GM23338 (cell line): ENCODE data around the gene TPR.

ENCODE experiments used
- CREB1 ChIP-seq: fragments of 250-450 bp; sonication (Bioruptor Pico); IDR thresholded peaks from 2 replicates; pipeline ENCODE4 v1.5.0; 2020; ENCODE audit warnings: low read depth, mild to moderate bottlenecking, moderate library complexity
- ETS1 ChIP-seq: IDR thresholded peaks from 2 replicates; pipeline ENCODE4 v1.6.1; 2016; ENCODE audit warnings: antibody characterized with exemption
- EZH2 ChIP-seq: fragments of 200-600 bp; sonication (generic); IDR thresholded peaks from one replicate; pipeline ENCODE4 v1.8.0; 2017; ENCODE audit warnings: antibody characterized with exemption, mild to moderate bottlenecking, low read depth; ENCODE audit not compliant: unreplicated experiment
- EZH2phosphoT487 ChIP-seq: fragments of 200-600 bp; sonication (generic); IDR thresholded peaks from one replicate; pipeline ENCODE4 v1.8.1; 2018; ENCODE audit warnings: antibody characterized with exemption; ENCODE audit not compliant: unreplicated experiment
- POLR2AphosphoS5 ChIP-seq: IDR thresholded peaks from 2 replicates; pipeline ENCODE4 v1.6.1; 2016; ENCODE audit warnings: antibody characterized with exemption, low read depth
- STAT1 ChIP-seq: IDR thresholded peaks from one replicate; pipeline ENCODE4 v1.6.1; 2016; ENCODE audit warnings: antibody characterized with exemption; ENCODE audit not compliant: unreplicated experiment
- ZNF114 ChIP-seq: fragments of 250-450 bp; sonication (Bioruptor Pico); IDR thresholded peaks from 2 replicates; pipeline ENCODE4 v1.5.0; 2020; ENCODE audit warnings: mild to moderate bottlenecking, moderate library complexity
- TF ChIP-seq, protein P1 (sequence below), 2 experiments: fragments of 200-600 bp in 1 of 2; sonication (generic) in 1 of 2; conservative IDR thresholded peaks; 2 replicates each; pipeline versions ENCODE4 v1.5.1 to v1.6.1; 2016 to 2017; ENCODE audit warnings: antibody characterized with exemption in 2 of 2, low read depth in 2 of 2, mild to moderate bottlenecking in 2 of 2, moderate library complexity in 1 of 2
- TF ChIP-seq, protein P2 (sequence below): IDR thresholded peaks from one replicate; pipeline ENCODE4 v1.6.1; 2018; ENCODE audit warnings: antibody characterized with exemption; ENCODE audit not compliant: unreplicated experiment
- TF ChIP-seq, protein P3 (sequence below): fragments of 250-450 bp; sonication (Bioruptor Pico); IDR thresholded peaks from 2 replicates; pipeline ENCODE4 v1.5.0; 2020; ENCODE audit warnings: mild to moderate bottlenecking, moderate library complexity

GRCh38 chr1:186308264-186309060 is 66.6 kb downstream of the TPR start:
- TF ChIP-seq, protein P1, sequence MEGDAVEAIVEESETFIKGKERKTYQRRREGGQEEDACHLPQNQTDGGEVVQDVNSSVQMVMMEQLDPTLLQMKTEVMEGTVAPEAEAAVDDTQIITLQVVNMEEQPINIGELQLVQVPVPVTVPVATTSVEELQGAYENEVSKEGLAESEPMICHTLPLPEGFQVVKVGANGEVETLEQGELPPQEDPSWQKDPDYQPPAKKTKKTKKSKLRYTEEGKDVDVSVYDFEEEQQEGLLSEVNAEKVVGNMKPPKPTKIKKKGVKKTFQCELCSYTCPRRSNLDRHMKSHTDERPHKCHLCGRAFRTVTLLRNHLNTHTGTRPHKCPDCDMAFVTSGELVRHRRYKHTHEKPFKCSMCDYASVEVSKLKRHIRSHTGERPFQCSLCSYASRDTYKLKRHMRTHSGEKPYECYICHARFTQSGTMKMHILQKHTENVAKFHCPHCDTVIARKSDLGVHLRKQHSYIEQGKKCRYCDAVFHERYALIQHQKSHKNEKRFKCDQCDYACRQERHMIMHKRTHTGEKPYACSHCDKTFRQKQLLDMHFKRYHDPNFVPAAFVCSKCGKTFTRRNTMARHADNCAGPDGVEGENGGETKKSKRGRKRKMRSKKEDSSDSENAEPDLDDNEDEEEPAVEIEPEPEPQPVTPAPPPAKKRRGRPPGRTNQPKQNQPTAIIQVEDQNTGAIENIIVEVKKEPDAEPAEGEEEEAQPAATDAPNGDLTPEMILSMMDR (conservative IDR thresholded peaks at IDR 0.05; ENCODE audit: low read depth in 2 of 2): no peak
- TF ChIP-seq ZNF114 (no peak), CREB1 (no peak), EZH2 (no peak), POLR2AphosphoS5 (no peak), EZH2phosphoT487 (no peak), ETS1 (no peak), STAT1 (no peak)
- TF ChIP-seq, protein P2, sequence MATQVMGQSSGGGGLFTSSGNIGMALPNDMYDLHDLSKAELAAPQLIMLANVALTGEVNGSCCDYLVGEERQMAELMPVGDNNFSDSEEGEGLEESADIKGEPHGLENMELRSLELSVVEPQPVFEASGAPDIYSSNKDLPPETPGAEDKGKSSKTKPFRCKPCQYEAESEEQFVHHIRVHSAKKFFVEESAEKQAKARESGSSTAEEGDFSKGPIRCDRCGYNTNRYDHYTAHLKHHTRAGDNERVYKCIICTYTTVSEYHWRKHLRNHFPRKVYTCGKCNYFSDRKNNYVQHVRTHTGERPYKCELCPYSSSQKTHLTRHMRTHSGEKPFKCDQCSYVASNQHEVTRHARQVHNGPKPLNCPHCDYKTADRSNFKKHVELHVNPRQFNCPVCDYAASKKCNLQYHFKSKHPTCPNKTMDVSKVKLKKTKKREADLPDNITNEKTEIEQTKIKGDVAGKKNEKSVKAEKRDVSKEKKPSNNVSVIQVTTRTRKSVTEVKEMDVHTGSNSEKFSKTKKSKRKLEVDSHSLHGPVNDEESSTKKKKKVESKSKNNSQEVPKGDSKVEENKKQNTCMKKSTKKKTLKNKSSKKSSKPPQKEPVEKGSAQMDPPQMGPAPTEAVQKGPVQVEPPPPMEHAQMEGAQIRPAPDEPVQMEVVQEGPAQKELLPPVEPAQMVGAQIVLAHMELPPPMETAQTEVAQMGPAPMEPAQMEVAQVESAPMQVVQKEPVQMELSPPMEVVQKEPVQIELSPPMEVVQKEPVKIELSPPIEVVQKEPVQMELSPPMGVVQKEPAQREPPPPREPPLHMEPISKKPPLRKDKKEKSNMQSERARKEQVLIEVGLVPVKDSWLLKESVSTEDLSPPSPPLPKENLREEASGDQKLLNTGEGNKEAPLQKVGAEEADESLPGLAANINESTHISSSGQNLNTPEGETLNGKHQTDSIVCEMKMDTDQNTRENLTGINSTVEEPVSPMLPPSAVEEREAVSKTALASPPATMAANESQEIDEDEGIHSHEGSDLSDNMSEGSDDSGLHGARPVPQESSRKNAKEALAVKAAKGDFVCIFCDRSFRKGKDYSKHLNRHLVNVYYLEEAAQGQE: no peak
- TF ChIP-seq, protein P3, sequence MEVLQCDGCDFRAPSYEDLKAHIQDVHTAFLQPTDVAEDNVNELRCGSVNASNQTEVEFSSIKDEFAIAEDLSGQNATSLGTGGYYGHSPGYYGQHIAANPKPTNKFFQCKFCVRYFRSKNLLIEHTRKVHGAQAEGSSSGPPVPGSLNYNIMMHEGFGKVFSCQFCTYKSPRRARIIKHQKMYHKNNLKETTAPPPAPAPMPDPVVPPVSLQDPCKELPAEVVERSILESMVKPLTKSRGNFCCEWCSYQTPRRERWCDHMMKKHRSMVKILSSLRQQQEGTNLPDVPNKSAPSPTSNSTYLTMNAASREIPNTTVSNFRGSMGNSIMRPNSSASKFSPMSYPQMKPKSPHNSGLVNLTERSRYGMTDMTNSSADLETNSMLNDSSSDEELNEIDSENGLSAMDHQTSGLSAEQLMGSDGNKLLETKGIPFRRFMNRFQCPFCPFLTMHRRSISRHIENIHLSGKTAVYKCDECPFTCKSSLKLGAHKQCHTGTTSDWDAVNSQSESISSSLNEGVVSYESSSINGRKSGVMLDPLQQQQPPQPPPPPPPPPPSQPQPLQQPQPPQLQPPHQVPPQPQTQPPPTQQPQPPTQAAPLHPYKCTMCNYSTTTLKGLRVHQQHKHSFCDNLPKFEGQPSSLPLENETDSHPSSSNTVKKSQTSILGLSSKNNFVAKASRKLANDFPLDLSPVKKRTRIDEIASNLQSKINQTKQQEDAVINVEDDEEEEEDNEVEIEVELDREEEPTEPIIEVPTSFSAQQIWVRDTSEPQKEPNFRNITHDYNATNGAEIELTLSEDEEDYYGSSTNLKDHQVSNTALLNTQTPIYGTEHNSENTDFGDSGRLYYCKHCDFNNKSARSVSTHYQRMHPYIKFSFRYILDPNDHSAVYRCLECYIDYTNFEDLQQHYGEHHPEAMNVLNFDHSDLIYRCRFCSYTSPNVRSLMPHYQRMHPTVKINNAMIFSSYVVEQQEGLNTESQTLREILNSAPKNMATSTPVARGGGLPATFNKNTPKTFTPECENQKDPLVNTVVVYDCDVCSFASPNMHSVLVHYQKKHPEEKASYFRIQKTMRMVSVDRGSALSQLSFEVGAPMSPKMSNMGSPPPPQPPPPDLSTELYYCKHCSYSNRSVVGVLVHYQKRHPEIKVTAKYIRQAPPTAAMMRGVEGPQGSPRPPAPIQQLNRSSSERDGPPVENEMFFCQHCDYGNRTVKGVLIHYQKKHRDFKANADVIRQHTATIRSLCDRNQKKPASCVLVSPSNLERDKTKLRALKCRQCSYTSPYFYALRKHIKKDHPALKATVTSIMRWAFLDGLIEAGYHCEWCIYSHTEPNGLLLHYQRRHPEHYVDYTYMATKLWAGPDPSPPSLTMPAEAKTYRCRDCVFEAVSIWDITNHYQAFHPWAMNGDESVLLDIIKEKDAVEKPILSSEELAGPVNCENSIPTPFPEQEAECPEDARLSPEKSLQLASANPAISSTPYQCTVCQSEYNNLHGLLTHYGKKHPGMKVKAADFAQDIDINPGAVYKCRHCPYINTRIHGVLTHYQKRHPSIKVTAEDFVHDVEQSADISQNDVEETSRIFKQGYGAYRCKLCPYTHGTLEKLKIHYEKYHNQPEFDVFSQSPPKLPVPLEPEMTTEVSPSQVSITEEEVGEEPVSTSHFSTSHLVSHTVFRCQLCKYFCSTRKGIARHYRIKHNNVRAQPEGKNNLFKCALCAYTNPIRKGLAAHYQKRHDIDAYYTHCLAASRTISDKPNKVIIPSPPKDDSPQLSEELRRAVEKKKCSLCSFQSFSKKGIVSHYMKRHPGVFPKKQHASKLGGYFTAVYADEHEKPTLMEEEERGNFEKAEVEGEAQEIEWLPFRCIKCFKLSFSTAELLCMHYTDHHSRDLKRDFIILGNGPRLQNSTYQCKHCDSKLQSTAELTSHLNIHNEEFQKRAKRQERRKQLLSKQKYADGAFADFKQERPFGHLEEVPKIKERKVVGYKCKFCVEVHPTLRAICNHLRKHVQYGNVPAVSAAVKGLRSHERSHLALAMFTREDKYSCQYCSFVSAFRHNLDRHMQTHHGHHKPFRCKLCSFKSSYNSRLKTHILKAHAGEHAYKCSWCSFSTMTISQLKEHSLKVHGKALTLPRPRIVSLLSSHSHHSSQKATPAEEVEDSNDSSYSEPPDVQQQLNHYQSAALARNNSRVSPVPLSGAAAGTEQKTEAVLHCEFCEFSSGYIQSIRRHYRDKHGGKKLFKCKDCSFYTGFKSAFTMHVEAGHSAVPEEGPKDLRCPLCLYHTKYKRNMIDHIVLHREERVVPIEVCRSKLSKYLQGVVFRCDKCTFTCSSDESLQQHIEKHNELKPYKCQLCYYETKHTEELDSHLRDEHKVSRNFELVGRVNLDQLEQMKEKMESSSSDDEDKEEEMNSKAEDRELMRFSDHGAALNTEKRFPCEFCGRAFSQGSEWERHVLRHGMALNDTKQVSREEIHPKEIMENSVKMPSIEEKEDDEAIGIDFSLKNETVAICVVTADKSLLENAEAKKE (CRISPR knock-in tag): no peak
